B cell (primary cell): ENCODE data around the gene KIF16B.

Experiments used
- CTCF ChIP-seq: fragments of 200-600 bp; IDR thresholded peaks from one replicate; pipeline ENCODE4 v1.8.0; 2022; ENCODE audit warnings: antibody characterized with exemption, mild to moderate bottlenecking
- EZH2 ChIP-seq: IDR thresholded peaks from 2 replicates; pipeline ENCODE4 v1.6.1; 2012; ENCODE audit warnings: borderline replicate concordance, low read depth, mild to moderate bottlenecking, moderate library complexity, low read length; ENCODE audit not compliant: insufficient read depth, poor library complexity, severe bottlenecking

- TF ChIP-seq CTCF: no peak
- TF ChIP-seq EZH2: no peak
These were observed 7.4 kb upstream of the KIF16B start for GRCh38 chr20:16580620-16581019.
